GM23248 (cell line): ENCODE results near the gene PAQR5. TPM values are rescaled to one million over a fixed set of nuclear protein-coding genes. Genes with fewer than 3 reads are reported as not detected.

ENCODE experiments used
- DNase-seq: peaks from one replicate; pipeline ENCODE4 v3.0.0-alpha.2; 2015
- H2AFZ ChIP-seq: fragments of 200-600 bp; sonication (generic); 2 replicates; pipeline ENCODE4 v1.6.1; 2016; ENCODE audit warnings: antibody characterized with exemption
- H3F3A ChIP-seq: fragments of 200-600 bp; sonication (generic); 2 replicates; pipeline ENCODE4 v1.6.1; 2016; ENCODE audit warnings: mild to moderate bottlenecking, antibody characterized with exemption, mixed run types; ENCODE audit not compliant: insufficient read depth
- H3K27ac ChIP-seq: fragments of 200-600 bp; sonication (generic); 2 replicates; pipeline ENCODE4 v1.5.1; 2016; ENCODE audit warnings: mild to moderate bottlenecking
- H3K27me3 ChIP-seq: fragments of 200-600 bp; sonication (generic); replicated peaks from 2 replicates; pipeline ENCODE4 v1.6.1; 2016; ENCODE audit warnings: mild to moderate bottlenecking; ENCODE audit not compliant: insufficient read depth
- H3K36me3 ChIP-seq: fragments of 200-600 bp; sonication (generic); 2 replicates; pipeline ENCODE4 v1.6.1; 2016; ENCODE audit warnings: low read depth, mild to moderate bottlenecking
- H3K4me1 ChIP-seq: fragments of 200-600 bp; sonication (generic); 2 replicates; pipeline ENCODE4 v1.6.1; 2016; ENCODE audit warnings: mild to moderate bottlenecking; ENCODE audit not compliant: insufficient read depth
- H3K4me2 ChIP-seq: fragments of 200-600 bp; sonication (generic); one replicate; pipeline ENCODE4 v1.6.1; 2016; ENCODE audit warnings: mild to moderate bottlenecking; ENCODE audit not compliant: unreplicated experiment
- H3K4me3 ChIP-seq: fragments of 200-600 bp; sonication (generic); 2 replicates; pipeline ENCODE4 v1.5.1; 2016; ENCODE audit warnings: mild to moderate bottlenecking
- H3K79me2 ChIP-seq: fragments of 200-600 bp; sonication (generic); 2 replicates; pipeline ENCODE4 v1.6.1; 2016; ENCODE audit warnings: mild to moderate bottlenecking; ENCODE audit not compliant: insufficient read depth
- H3K9ac ChIP-seq: fragments of 200-600 bp; sonication (generic); 2 replicates; pipeline ENCODE4 v1.6.1; 2016; ENCODE audit warnings: mild to moderate bottlenecking
- H3K9me2 ChIP-seq: fragments of 200-600 bp; sonication (generic); 2 replicates; pipeline ENCODE4 v1.6.1; 2016; ENCODE audit warnings: mixed run types, mild to moderate bottlenecking, moderate library complexity; ENCODE audit not compliant: insufficient read depth
- H3K9me3 ChIP-seq: fragments of 200-600 bp; sonication (generic); one replicate; pipeline ENCODE4 v1.6.1; 2017; ENCODE audit warnings: low read depth
- H4K20me1 ChIP-seq: fragments of 200-600 bp; sonication (generic); 2 replicates; pipeline ENCODE4 v1.6.0; 2016; ENCODE audit not compliant: insufficient read depth
- EZH2 ChIP-seq: fragments of 200-600 bp; sonication (generic); IDR thresholded peaks from 2 replicates; pipeline ENCODE4 v1.6.1; 2018; ENCODE audit warnings: antibody characterized with exemption, mild to moderate bottlenecking; ENCODE audit not compliant: insufficient read depth, poor library complexity, severe bottlenecking
- EZH2phosphoT487 ChIP-seq: fragments of 200-600 bp; sonication (generic); IDR thresholded peaks from 2 replicates; pipeline ENCODE4 v1.6.1; 2018; ENCODE audit warnings: antibody characterized with exemption, moderate library complexity, mild to moderate bottlenecking, low read depth; ENCODE audit not compliant: insufficient read depth
- WGBS, 2 experiments: methylation state at CpG; one replicate each; pipeline ENCODE4 v1.1.6; 2015 to 2017; ENCODE audit warnings: low lambda C conversion rate in 2 of 2, low coverage in 1 of 2; ENCODE audit errors: missing lambda C conversion rate in 2 of 2; 5-methylcytosine and 5-hydroxymethylcytosine counted together
- in situ Hi-C: fragments of 300-500 bp; cut with MboI; formaldehyde crosslinking; loops from 2 replicates; pipeline ENCODE4 v1.15.0; 2020
- polyA plus RNA-seq: library from polyadenylated mRNA; unstranded; fragments of >200 nt; fragmentation: Nextera tagmentation; extraction: Ambion mirVana; gene quantifications from 2 replicates; pipeline ENCODE4 v1.2.1, GENCODE V29; 2016
- total RNA-seq: library from RNA; depleted of rRNA; stranded (reverse); fragments of >200 nt; shearing (Covaris generic); gene quantifications from 2 replicates; pipeline ENCODE4 v1.2.3, GENCODE V29; 2014

PAQR5 gene
- total and polyA plus RNA-seq, 2 experiments from 2014 or later, result 3.8 to 5.7 TPM

DNA sequence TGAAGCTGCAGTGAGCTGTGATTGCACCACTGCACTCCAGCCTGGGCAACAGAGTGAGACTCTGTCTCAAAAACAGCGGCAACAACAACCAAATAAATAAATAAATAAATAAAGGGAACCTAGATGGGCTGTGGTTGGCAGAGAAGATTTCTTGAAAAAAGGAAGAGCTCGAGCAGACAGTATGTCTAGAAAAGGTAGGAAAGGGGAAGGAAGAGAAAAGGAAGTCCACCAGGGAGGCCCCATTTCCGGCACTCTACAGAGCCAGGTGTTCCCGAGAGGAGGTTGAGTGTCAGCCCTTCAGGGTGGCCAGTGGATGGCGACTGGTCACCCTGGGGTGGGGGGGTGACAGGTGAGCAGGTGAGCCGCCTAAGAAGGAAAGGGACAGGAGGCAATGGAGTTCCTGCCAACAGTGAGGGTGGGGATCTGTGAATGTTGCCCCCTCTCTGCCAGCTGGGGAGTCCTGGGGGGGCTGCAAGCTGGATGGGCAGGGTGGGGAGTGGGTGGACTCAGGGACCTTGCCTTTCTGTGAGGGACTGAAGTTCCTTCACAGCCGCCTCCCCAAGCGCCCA is 14.8 kb downstream of the PAQR5 start:
- Histone ChIP-seq H4K20me1 (no peaks in the 10 kb centered on the region), H3K79me2 (no peaks in the 10 kb centered on the region), H3K27ac (no peak overlapping the region), H3K4me1 (0 out of 2 replicates have a peak, but pooled peaks cover 7% of the 10 kb centered on the region), H3K9me3 (no peaks in the 10 kb centered on the region), H3K4me3 (no peak overlapping the region), H3K36me3 (no peaks in the 10 kb centered on the region), H3K9me2 (no peaks in the 10 kb centered on the region), H3F3A (no peaks in the 10 kb centered on the region), H3K4me2 (no peak overlapping the region), H2AFZ (no peak overlapping the region), H3K9ac (no peak overlapping the region), H3K27me3 (no peaks in the 10 kb centered on the region)
- in situ Hi-C loops, result no loop called here
- TF ChIP-seq EZH2phosphoT487 (no peak), EZH2 (no peak)
- 77 to 81% methylated on average over 8 of the region's 8 CpGs for WGBS, 2 experiments
- no peak for DNase-seq

GRCh38 chr15:69314131-69314530 is 15.4 kb downstream of the PAQR5 start:
- WGBS, 2 experiments, result 89 to 93% methylated on average over 6 of the region's 6 CpGs
- Histone ChIP-seq H3K4me3 (no peak overlapping the region), H3K9me3 (no peaks in the 10 kb centered on the region), H3K79me2 (no peaks in the 10 kb centered on the region), H3K27me3 (no peaks in the 10 kb centered on the region), H2AFZ (no peak overlapping the region), H3K27ac (no peak overlapping the region), H3K36me3 (no peaks in the 10 kb centered on the region), H4K20me1 (no peaks in the 10 kb centered on the region), H3K4me2 (no peak overlapping the region), H3K4me1 (0 out of 2 replicates have a peak, but pooled peaks cover 7% of the 10 kb centered on the region), H3K9ac (no peak overlapping the region), H3K9me2 (no peaks in the 10 kb centered on the region), H3F3A (no peaks in the 10 kb centered on the region)
- in situ Hi-C loops, result no loop called here
- TF ChIP-seq EZH2, result no peak
- no peak for TF ChIP-seq EZH2phosphoT487
- no peak for DNase-seq

- Histone ChIP-seq H4K20me1 (no peaks in the 10 kb centered on the region), H3K4me1 (0 out of 2 replicates have a peak, but pooled peaks cover 7% of the 10 kb centered on the region), H3K36me3 (no peaks in the 10 kb centered on the region), H3K9me2 (no peaks in the 10 kb centered on the region), H3K4me3 (no peak overlapping the region), H2AFZ (no peak overlapping the region), H3K4me2 (no peak overlapping the region), H3F3A (no peaks in the 10 kb centered on the region), H3K9ac (no peak overlapping the region), H3K27me3 (no peaks in the 10 kb centered on the region), H3K79me2 (no peaks in the 10 kb centered on the region), H3K27ac (no peak overlapping the region), H3K9me3 (no peaks in the 10 kb centered on the region)
- 78 to 91% methylated on average over 8 of the region's 8 CpGs for WGBS, 2 experiments
- TF ChIP-seq EZH2 (no peak), EZH2phosphoT487 (no peak)
- in situ Hi-C loops, result no loop called here
- DNase-seq, result no peak
Measured at GRCh38 chr15:69314736-69315135, 16.0 kb downstream of the PAQR5 start.

DNA sequence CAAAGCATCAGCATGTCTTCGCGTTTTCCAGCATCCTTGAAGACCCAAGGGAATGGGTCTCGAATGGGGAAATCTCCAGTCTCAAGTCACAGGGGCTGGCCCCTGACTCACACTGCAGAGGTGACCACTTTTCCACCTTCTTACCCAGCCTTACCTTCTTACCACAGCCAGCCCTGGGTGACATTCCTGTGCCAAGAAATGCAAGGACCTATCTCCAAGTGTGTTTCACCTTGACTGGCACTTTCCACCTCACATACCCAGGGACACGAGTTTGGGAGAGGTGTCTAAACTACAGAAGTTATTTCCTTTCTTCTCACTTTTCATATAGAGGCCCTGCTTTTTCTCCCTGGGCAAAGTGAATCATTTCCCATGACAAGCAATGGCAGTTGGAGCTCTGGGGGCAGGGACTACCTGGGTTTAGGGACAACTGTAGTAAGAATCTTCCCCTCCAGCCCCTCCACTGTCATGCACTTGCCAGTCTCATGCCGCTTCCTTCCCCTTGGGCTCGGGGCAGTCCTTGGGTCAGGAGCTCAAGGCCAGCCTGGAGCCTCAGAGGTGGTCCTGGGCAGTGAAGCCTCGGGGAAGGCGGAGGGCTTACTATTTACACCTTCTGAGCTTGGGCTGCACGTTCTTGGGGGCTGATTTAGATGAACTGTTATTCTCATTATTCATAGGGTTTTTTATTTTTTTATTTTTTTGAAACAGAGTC is 16.8 kb downstream of the PAQR5 start:
- Histone ChIP-seq H3K27me3 (no peaks in the 10 kb centered on the region), H3K4me2 (no peak overlapping the region), H3K27ac (no peak overlapping the region), H3F3A (no peaks in the 10 kb centered on the region), H3K79me2 (no peaks in the 10 kb centered on the region), H4K20me1 (no peaks in the 10 kb centered on the region), H3K4me3 (no peak overlapping the region), H3K36me3 (no peaks in the 10 kb centered on the region), H2AFZ (no peak overlapping the region), H3K9me2 (no peaks in the 10 kb centered on the region), H3K4me1 (0 out of 2 replicates have a peak, but pooled peaks cover 7% of the 10 kb centered on the region), H3K9ac (no peak overlapping the region), H3K9me3 (no peaks in the 10 kb centered on the region)
- DNase-seq, result no peak
- in situ Hi-C loops, result no loop called here
- 83 to 84% methylated on average over 9 of the region's 9 CpGs for WGBS, 2 experiments
- no peak for TF ChIP-seq EZH2phosphoT487
